Adipocyte (in vitro differentiated cells): ENCODE results near the gene TAS2R42.

Source experiments
- DNase-seq: peaks from one replicate; pipeline ENCODE4 v3.0.0-alpha.2; 2015; ENCODE audit warnings: low read depth
- H3K27me3 ChIP-seq: replicated peaks from 2 replicates; pipeline ENCODE4 v1.7.0; 2013; ENCODE audit warnings: mild to moderate bottlenecking, low read length, moderate library complexity; ENCODE audit not compliant: control insufficient read depth, insufficient read depth
- H3K36me3 ChIP-seq: 2 replicates; pipeline ENCODE4 v1.7.0; 2013; ENCODE audit warnings: low read length, mild to moderate bottlenecking, moderate library complexity; ENCODE audit not compliant: control insufficient read depth, insufficient read depth, severe bottlenecking
- H3K4me1 ChIP-seq: 2 replicates; pipeline ENCODE4 v1.7.0; 2013; ENCODE audit warnings: mild to moderate bottlenecking, low read length, moderate library complexity; ENCODE audit not compliant: control insufficient read depth, insufficient read depth
- H3K4me3 ChIP-seq: 2 replicates; pipeline ENCODE4 v1.7.0; 2013; ENCODE audit warnings: mild to moderate bottlenecking, low read length, moderate library complexity
- H3K9ac ChIP-seq: 2 replicates; pipeline ENCODE4 v1.7.0; 2013; ENCODE audit warnings: mild to moderate bottlenecking, low read length, moderate library complexity
- H3K9me3 ChIP-seq: 2 replicates; pipeline ENCODE4 v1.7.0; 2013; ENCODE audit warnings: mild to moderate bottlenecking, low read length, moderate library complexity; ENCODE audit not compliant: control insufficient read depth

Gene TAS2R42

GRCh38 chr12:11171969-11172675 lies 14.6 kb downstream of the TAS2R42 start:
- peaks cover 29% of the 10 kb centered on the region for H3K4me1 ChIP-seq
- H3K27me3 ChIP-seq = no peaks in the 10 kb centered on the region
- no peaks in the 10 kb centered on the region for H3K36me3 ChIP-seq
- DNase-seq = peak; percentile 56
- H3K9me3 ChIP-seq = no peaks in the 10 kb centered on the region
- peak overlapping the region; percentile 85 for H3K4me3 ChIP-seq
- H3K9ac ChIP-seq = peak overlapping the region; percentile 97

- Histone ChIP-seq H3K4me1 (peaks cover 29% of the 10 kb centered on the region), H3K36me3 (no peaks in the 10 kb centered on the region)
- DNase-seq = peak; percentile 99
Measured at GRCh38 chr12:11171145-11171968, 15.4 kb downstream of the TAS2R42 start, which contains the start of gene SMIM10L1. TSS of gene SMIM10L1 (plus strand) at chr12:11171194. CDS start at chr12:11171357, 163 bp downstream.

DNA sequence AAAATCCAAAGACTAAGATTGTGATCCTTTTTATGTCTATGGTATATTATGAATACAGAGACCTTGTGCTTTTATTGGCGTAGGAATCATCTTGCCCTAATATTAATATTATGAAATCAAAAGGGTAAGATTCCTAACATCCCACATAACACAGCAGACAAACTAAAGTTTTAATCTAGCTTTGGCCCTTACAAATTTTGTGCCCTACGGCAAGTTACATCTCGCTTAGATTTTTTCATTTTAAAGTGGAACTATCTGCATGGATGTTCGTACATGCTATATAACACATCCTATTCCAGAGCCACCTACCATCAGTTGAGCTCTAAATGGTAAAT lies 16.0 kb downstream of the TAS2R42 start:
- Histone ChIP-seq H3K9ac (peak overlapping the region; percentile 97), H3K4me1 (peaks cover 33% of the 10 kb centered on the region), H3K27me3 (no peaks in the 10 kb centered on the region), H3K36me3 (peaks cover 4% of the 10 kb centered on the region), H3K9me3 (no peaks in the 10 kb centered on the region), H3K4me3 (peak overlapping the region; percentile 85)
- DNase-seq = no peak

More at GRCh38 chr12:11171145-11171968, 15.4 kb downstream of the TAS2R42 start, which contains the start of gene SMIM10L1:
- no peaks in the 10 kb centered on the region for H3K27me3 ChIP-seq
- H3K4me3 ChIP-seq = peak within 1 kb of the TSS; percentile 85
- H3K9me3 ChIP-seq = no peaks in the 10 kb centered on the region
- H3K9ac ChIP-seq = peak within 1 kb of the TSS; percentile 97

- no peak overlapping the region for H3K4me3 ChIP-seq
- H3K9ac ChIP-seq = no peak overlapping the region
- no peaks in the 10 kb centered on the region for H3K27me3 ChIP-seq
- H3K9me3 ChIP-seq = no peaks in the 10 kb centered on the region
- H3K36me3 ChIP-seq = peaks cover 7% of the 10 kb centered on the region
- no peak for DNase-seq
- peaks cover 21% of the 10 kb centered on the region for H3K4me1 ChIP-seq
Measured at GRCh38 chr12:11166300-11166699, 20.4 kb downstream of the TAS2R42 start.

GRCh38 chr12:11164384-11164783 lies 22.4 kb downstream of the TAS2R42 start:
- H3K36me3 ChIP-seq = peaks cover 11% of the 10 kb centered on the region

DNA sequence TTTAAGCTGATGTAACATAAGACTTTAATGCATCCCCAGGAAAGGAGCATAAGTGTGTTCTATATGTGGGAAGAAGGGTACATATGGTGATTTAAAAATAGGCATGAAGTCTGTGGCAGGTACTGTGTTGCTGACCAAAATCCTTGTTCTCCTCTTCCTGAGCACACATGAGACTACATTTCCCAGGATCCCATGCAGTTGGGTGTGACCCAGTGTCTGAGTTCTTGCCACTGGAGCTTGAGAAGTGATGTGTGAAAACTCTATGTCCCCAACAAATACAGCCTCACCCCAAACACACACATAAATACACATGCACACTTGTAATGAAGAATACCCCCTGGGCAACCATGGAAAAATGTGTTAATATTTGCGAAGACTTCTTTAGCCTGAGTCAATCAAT lies 24.2 kb downstream of the TAS2R42 start:
- DNase-seq = peak; percentile 3
- Histone ChIP-seq H3K27me3 (no peaks in the 10 kb centered on the region), H3K36me3 (peaks cover 11% of the 10 kb centered on the region)

More at GRCh38 chr12:11164384-11164783, 22.4 kb downstream of the TAS2R42 start:
- no peak for DNase-seq
- H3K4me1 ChIP-seq = peaks cover 9% of the 10 kb centered on the region
- no peaks in the 10 kb centered on the region for H3K9me3 ChIP-seq
- H3K9ac ChIP-seq = no peak overlapping the region
- no peaks in the 10 kb centered on the region for H3K27me3 ChIP-seq
- H3K4me3 ChIP-seq = no peak overlapping the region

DNA sequence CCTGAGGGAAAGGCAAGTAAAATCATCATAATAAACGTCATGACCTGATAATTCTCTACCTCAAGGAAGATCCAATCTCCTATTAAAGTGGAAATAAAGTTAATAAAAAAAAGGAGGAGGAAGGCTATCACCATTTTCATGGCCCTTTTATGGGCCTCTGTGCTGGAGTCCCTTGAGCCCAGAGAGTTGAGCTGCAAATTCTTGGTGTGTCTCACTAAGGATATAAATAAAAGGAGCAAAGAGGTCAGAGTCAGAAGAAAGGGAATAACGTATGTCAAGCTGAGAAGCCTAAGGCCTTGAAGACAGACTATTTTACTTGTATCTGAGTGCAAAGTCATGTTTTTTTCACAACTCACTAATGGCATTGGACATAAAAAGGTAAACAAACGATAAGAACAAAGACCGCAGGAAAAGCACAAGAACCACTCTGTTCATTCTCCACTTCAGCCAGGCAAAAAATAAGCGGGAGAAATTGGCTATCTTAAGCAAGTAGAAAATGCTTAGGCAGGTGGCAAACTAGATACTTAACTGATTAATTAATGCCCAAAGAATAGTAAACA lies 27.8 kb downstream of the TAS2R42 start:
- Histone ChIP-seq H3K9ac (no peak overlapping the region), H3K4me1 (no peaks in the 10 kb centered on the region), H3K9me3 (no peaks in the 10 kb centered on the region), H3K4me3 (no peak overlapping the region), H3K27me3 (no peaks in the 10 kb centered on the region), H3K36me3 (peaks cover 4% of the 10 kb centered on the region)
- DNase-seq = no peak

More for the DNA sequence above, 24.2 kb downstream of the TAS2R42 start:
- no peak overlapping the region for H3K4me3 ChIP-seq
- no peaks in the 10 kb centered on the region for H3K9me3 ChIP-seq
- H3K4me1 ChIP-seq = peaks cover 6% of the 10 kb centered on the region
- H3K9ac ChIP-seq = no peak overlapping the region

- Histone ChIP-seq H3K9ac (no peak overlapping the region), H3K27me3 (no peaks in the 10 kb centered on the region), H3K4me1 (no peaks in the 10 kb centered on the region), H3K4me3 (no peak overlapping the region), H3K9me3 (no peaks in the 10 kb centered on the region), H3K36me3 (no peaks in the 10 kb centered on the region)
- no peak for DNase-seq
Measured at GRCh38 chr12:11154400-11154925, 32.3 kb downstream of the TAS2R42 start.

GRCh38 chr12:11152725-11153124 lies 34.0 kb downstream of the TAS2R42 start:
- no peaks in the 10 kb centered on the region for H3K27me3 ChIP-seq
- DNase-seq = no peak
- H3K4me1 ChIP-seq = no peaks in the 10 kb centered on the region
- H3K36me3 ChIP-seq = no peaks in the 10 kb centered on the region
- no peak overlapping the region for H3K4me3 ChIP-seq
- no peaks in the 10 kb centered on the region for H3K9me3 ChIP-seq
- no peak overlapping the region for H3K9ac ChIP-seq

DNA sequence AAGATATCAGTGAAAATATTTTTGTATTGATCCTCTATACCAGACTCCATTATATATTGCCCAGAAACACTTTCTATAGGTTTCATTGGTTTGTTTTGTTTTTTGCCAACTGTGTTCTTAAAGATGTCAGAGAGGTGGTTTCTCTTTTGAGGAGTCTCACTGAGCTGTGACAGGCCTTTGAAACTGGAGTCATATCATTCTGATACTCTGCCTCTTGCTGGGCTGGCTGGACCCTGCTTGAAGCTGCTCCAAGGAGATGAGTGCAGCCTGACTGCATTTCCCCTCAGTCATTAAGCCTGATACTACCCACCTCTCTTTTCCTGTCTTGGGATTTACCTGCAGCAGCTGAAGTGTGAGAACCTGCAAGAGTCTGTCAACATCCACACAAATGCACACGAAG lies 35.9 kb downstream of the TAS2R42 start:
- DNase-seq = no peak
- Histone ChIP-seq H3K4me3 (no peak overlapping the region), H3K27me3 (no peaks in the 10 kb centered on the region), H3K4me1 (no peaks in the 10 kb centered on the region), H3K9ac (no peak overlapping the region), H3K9me3 (no peaks in the 10 kb centered on the region), H3K36me3 (no peaks in the 10 kb centered on the region)

- Histone ChIP-seq H3K4me1 (no peaks in the 10 kb centered on the region), H3K4me3 (no peak overlapping the region)
- no peak for DNase-seq
Measured at GRCh38 chr12:11147420-11147819, 39.3 kb downstream of the TAS2R42 start.

More at GRCh38 chr12:11147420-11147819, 39.3 kb downstream of the TAS2R42 start:
- Histone ChIP-seq H3K9me3 (no peaks in the 10 kb centered on the region), H3K36me3 (no peaks in the 10 kb centered on the region), H3K9ac (no peak overlapping the region), H3K27me3 (no peaks in the 10 kb centered on the region)
